ENCODE measurements around the gene ADGRV1. TPM values are rescaled to one million over a fixed set of nuclear protein-coding genes. Genes with fewer than 3 reads are reported as not detected.
"Not testable (repeated sequence)": the region's sequence is repeated elsewhere in the genome, so short reads cannot be mapped to it uniquely, and the experiment has no call there.

The ADGRV1 gene
- total RNA-seq, 4 donors from 2014 or later, result 0.28 to 6.5 (median 3.7) TPM

DNA sequence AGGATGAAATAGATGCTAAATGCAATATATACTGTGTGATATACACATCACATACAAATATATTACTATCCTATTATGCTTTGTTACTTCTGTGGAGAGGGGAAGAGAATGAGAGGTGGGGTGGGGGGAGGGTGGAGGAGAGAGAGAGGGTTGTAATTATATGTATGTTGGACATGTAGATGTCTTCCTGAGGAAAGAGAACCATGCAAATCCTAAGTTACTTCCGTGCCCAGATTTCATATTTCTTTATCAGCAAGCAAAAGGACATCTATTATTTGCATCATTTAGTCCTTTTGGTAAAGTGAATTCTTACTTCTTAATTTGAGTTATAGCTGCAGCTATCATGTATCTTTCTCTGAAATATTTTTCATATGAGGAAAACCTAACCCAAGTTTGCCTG is 187.5 kb downstream of the ADGRV1 start:
- Histone ChIP-seq H3K27ac (no peak overlapping the region), H3K27me3 (no peaks in the 10 kb centered on the region), H3K4me1 (no peaks in the 10 kb centered on the region), H3K4me3 (no peak overlapping the region), H3K9me3 (no peaks in the 10 kb centered on the region), H3K36me3 (no peaks in the 10 kb centered on the region)
- DNase-seq, result no peak
- TF ChIP-seq POLR2A (IDR thresholded peaks at IDR 0.05), result no peak
- TF ChIP-seq, protein P1, sequence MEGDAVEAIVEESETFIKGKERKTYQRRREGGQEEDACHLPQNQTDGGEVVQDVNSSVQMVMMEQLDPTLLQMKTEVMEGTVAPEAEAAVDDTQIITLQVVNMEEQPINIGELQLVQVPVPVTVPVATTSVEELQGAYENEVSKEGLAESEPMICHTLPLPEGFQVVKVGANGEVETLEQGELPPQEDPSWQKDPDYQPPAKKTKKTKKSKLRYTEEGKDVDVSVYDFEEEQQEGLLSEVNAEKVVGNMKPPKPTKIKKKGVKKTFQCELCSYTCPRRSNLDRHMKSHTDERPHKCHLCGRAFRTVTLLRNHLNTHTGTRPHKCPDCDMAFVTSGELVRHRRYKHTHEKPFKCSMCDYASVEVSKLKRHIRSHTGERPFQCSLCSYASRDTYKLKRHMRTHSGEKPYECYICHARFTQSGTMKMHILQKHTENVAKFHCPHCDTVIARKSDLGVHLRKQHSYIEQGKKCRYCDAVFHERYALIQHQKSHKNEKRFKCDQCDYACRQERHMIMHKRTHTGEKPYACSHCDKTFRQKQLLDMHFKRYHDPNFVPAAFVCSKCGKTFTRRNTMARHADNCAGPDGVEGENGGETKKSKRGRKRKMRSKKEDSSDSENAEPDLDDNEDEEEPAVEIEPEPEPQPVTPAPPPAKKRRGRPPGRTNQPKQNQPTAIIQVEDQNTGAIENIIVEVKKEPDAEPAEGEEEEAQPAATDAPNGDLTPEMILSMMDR (IDR thresholded peaks at IDR 0.05), result no peak

DNA sequence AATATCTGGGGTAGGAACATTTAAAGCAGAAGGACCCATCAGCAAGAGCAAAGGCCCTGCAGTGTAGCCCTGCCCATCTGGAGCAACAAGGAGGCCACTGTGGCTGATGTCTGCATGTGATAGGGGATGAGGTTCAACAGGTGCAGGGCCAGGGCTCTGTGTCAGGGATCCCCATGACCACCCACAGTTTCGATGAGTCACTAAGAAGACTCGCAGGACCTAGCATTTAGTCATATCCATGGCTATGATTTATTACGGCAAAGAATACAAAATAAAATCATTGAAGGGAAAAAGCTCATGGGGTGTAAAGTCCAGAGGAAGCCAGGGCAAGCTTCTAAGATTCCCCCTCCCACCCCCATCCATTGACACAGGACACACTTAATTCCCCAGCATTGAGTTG is 188.6 kb downstream of the ADGRV1 start:
- no peak for TF ChIP-seq POLR2A (IDR thresholded peaks at IDR 0.05)
- TF ChIP-seq, protein P1 (IDR thresholded peaks at IDR 0.05), result no peak
- H3K4me3 ChIP-seq, result no peak overlapping the region
- no peaks in the 10 kb centered on the region for H3K27me3 ChIP-seq
- H3K27ac ChIP-seq, result no peak overlapping the region
- DNase-seq, result no peak
- H3K4me1 ChIP-seq, result no peaks in the 10 kb centered on the region
- no peaks in the 10 kb centered on the region for H3K9me3 ChIP-seq
- no peaks in the 10 kb centered on the region for H3K36me3 ChIP-seq

DNA sequence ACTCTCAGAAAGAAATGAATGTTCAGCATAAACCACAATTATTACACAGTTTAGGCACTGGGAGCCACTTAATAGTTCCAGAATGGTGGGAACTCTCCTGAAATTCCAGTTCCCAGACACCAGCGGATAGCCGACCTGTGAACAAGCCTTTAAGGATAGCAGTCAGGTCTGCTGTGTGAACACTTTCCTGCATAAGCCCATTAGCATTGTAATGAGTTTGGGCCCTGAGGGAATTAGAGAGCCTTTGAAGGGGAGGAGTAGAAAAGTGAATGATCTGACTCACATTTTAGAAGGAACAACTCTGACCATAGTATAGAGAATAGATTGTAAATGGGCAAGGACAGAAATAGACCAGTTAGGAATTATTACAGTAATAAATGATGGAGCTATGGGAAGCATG is 189.1 kb downstream of the ADGRV1 start:
- Histone ChIP-seq H3K4me3 (no peak overlapping the region), H3K27ac (no peak overlapping the region), H3K27me3 (no peaks in the 10 kb centered on the region), H3K36me3 (no peaks in the 10 kb centered on the region), H3K4me1 (no peaks in the 10 kb centered on the region), H3K9me3 (no peaks in the 10 kb centered on the region)
- no peak for DNase-seq
- TF ChIP-seq, protein P1 (IDR thresholded peaks at IDR 0.05), result no peak
- no peak for TF ChIP-seq POLR2A (IDR thresholded peaks at IDR 0.05)

DNA sequence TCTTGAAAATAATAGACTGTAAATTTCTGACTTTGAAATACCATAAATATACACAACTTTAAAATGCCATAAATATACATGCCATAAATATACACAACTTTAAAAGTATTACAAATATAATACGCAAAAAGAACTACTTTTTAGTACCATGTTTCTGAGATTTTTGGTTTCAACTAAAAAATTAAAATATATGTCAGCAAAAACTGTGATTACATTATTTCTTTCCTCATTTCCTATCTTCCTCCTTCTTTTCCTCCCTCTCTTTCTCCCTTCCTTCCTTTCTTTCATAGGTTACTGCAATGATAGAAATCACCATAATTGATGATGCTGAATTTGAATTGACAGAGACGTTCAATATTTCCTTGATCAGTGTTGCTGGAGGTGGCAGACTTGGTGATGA is 200.5 kb downstream of the ADGRV1 start:
- Histone ChIP-seq H3K4me1 (no peaks in the 10 kb centered on the region), H3K4me3 (no peak overlapping the region), H3K9me3 (no peaks in the 10 kb centered on the region), H3K27ac (no peak overlapping the region), H3K27me3 (no peaks in the 10 kb centered on the region), H3K36me3 (no peaks in the 10 kb centered on the region)
- no peak for DNase-seq
- no peak for TF ChIP-seq POLR2A (IDR thresholded peaks at IDR 0.05)
- TF ChIP-seq, protein P1 (IDR thresholded peaks at IDR 0.05), result no peak

DNA sequence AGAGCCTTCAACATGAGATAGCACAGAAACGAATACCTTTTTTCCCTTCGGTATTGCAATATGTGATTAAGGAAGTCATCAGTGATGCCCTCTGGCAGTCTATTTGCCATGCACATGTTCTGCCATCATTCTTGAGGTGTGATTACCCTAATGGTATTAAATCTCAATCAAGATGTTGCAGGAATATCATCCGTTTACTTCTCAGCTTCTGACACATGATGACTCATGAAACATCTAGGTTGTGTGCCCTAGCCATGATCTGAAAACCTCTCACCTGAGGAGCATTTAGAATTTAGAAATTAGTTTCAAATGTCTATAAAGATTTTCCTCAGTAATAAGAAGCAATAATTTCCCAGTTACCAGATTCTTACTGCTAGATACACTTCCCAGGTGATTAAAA is 209.1 kb downstream of the ADGRV1 start:
- no peak for DNase-seq
- TF ChIP-seq, protein P1 (IDR thresholded peaks at IDR 0.05), result no peak
- no peak for TF ChIP-seq POLR2A (IDR thresholded peaks at IDR 0.05)
- Histone ChIP-seq H3K4me3 (no peak overlapping the region), H3K36me3 (no peaks in the 10 kb centered on the region), H3K27ac (no peak overlapping the region), H3K9me3 (no peaks in the 10 kb centered on the region), H3K4me1 (no peaks in the 10 kb centered on the region), H3K27me3 (no peaks in the 10 kb centered on the region)

DNA sequence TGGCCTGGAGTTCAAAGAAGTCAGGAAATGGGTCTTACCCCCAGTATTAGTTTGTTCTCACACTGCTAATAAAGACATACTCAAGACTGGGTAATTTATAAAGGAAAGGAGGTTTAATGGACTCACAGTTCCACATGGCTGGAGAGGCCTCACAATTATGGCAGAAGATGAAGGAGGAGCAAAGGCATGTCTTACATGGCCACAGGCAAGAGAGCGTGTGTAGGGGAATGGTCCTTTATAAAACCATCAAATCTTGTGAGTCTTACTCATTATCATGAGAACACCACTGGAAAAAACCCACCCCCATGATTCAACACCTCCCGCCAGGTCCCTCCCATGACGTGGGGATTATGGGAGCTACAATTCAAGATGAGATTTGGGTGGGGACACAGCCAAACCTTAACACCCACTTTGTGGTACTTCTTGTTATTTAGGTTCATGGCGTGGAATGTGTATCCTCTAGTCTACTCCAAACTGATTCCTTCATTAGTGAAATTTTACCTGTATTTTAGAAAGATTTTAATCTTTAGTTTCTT is 211.5 kb downstream of the ADGRV1 start:
- H3K36me3 ChIP-seq, H3K9me3 ChIP-seq, H3K27ac ChIP-seq, H3K4me3 ChIP-seq, DNase-seq, H3K27me3 ChIP-seq, H3K4me1 ChIP-seq: not testable (repeated sequence)

All from Peyer's patch (tissue), 4 donors.